Astrocyte (in vitro differentiated cells and primary cell): ENCODE data around the gene ZBTB44. TPM values are rescaled to one million over a fixed set of nuclear protein-coding genes. Genes with fewer than 3 reads are reported as not detected.
A peak's percentile ranks its signal among the peaks of the same experiment; 100 is the strongest.

Experiments
- DNase-seq: peaks from one replicate; pipeline ENCODE4 v3.0.0-alpha.2; 2010; ENCODE audit warnings: low read depth
- FAIRE-seq: peaks from 2 replicates; lab custom pipeline; 2011; peaks lifted over from hg19 to GRCh38; lab: Jason Lieb, UNC
- H2AFZ ChIP-seq: 2 replicates; pipeline ENCODE4 v1.6.0; 2012; ENCODE audit warnings: low read depth, low read length, inconsistent platforms
- H3K27ac ChIP-seq: 2 replicates; pipeline ENCODE4 v1.5.1; 2011; ENCODE audit warnings: low read depth, low read length, inconsistent platforms
- H3K27me3 ChIP-seq: 2 replicates; pipeline ENCODE4 v1.6.0; 2011; ENCODE audit warnings: low read length, inconsistent platforms; ENCODE audit not compliant: insufficient read depth
- H3K36me3 ChIP-seq: 2 replicates; pipeline ENCODE4 v1.5.1; 2011; ENCODE audit warnings: low read length, inconsistent platforms; ENCODE audit not compliant: insufficient read depth
- H3K4me1 ChIP-seq: 2 replicates; pipeline ENCODE4 v1.5.1; 2011; ENCODE audit warnings: low read length, inconsistent platforms; ENCODE audit not compliant: insufficient read depth
- H3K4me2 ChIP-seq: 2 replicates; pipeline ENCODE4 v1.6.0; 2012; ENCODE audit warnings: low read length, inconsistent platforms
- H3K4me3 ChIP-seq: 2 replicates; pipeline ENCODE4 v1.5.1; 2011; ENCODE audit warnings: low read depth, mild to moderate bottlenecking, low read length, inconsistent platforms; ENCODE audit not compliant: insufficient read depth
- H3K79me2 ChIP-seq: 2 replicates; pipeline ENCODE4 v1.6.0; 2012; ENCODE audit warnings: mild to moderate bottlenecking, low read length, inconsistent platforms; ENCODE audit not compliant: insufficient read depth
- H3K9ac ChIP-seq: 2 replicates; pipeline ENCODE4 v1.6.0; 2012; ENCODE audit warnings: mild to moderate bottlenecking, low read length, inconsistent platforms
- H3K9me3 ChIP-seq: 2 replicates; pipeline ENCODE4 v1.5.1; 2012; ENCODE audit warnings: low read depth, mild to moderate bottlenecking, low read length, inconsistent platforms; ENCODE audit not compliant: insufficient read depth
- H4K20me1 ChIP-seq: 2 replicates; pipeline ENCODE4 v1.6.0; 2012; ENCODE audit warnings: low read length, inconsistent platforms; ENCODE audit not compliant: insufficient read depth
- H3K27ac Mint-ChIP-seq: one replicate; pipeline ENCODE4 v1.8.0; 2021; ENCODE audit warnings: mild to moderate bottlenecking, mixed read lengths; ENCODE audit not compliant: unreplicated experiment
- H3K27me3 Mint-ChIP-seq: one replicate; pipeline ENCODE4 v1.8.0; 2021; ENCODE audit warnings: low read depth, mixed read lengths; ENCODE audit not compliant: unreplicated experiment
- H3K36me3 Mint-ChIP-seq: one replicate; pipeline ENCODE4 v1.8.0; 2021; ENCODE audit warnings: low read depth, mixed read lengths; ENCODE audit not compliant: unreplicated experiment
- H3K4me1 Mint-ChIP-seq: one replicate; pipeline ENCODE4 v1.8.0; 2021; ENCODE audit warnings: low read depth, mixed read lengths; ENCODE audit not compliant: unreplicated experiment
- H3K4me3 Mint-ChIP-seq: one replicate; pipeline ENCODE4 v1.8.0; 2021; ENCODE audit warnings: mild to moderate bottlenecking, moderate library complexity, mixed read lengths; ENCODE audit not compliant: unreplicated experiment
- H3K9me3 Mint-ChIP-seq: one replicate; pipeline ENCODE4 v1.8.0; 2021; ENCODE audit warnings: mild to moderate bottlenecking, mixed read lengths; ENCODE audit not compliant: unreplicated experiment
- EZH2 ChIP-seq: IDR thresholded peaks from 2 replicates; pipeline ENCODE4 v1.6.1; 2012; ENCODE audit warnings: mild to moderate bottlenecking, low read length, inconsistent platforms; ENCODE audit not compliant: insufficient read depth
- total RNA-seq: library from RNA; stranded (reverse); gene quantifications from 2 replicates; pipeline ENCODE4 v1.2.1, GENCODE V29; 2021
- TF ChIP-seq, protein P1 (sequence below): IDR thresholded peaks from 2 replicates; pipeline ENCODE4 v1.5.1; 2011; ENCODE audit warnings: low read depth, mild to moderate bottlenecking, inconsistent platforms, low read length, moderate library complexity; ENCODE audit not compliant: insufficient read depth

The ZBTB44 gene
- total RNA-seq, 1 donor from 2014 or later, result 25.3 TPM

DNA sequence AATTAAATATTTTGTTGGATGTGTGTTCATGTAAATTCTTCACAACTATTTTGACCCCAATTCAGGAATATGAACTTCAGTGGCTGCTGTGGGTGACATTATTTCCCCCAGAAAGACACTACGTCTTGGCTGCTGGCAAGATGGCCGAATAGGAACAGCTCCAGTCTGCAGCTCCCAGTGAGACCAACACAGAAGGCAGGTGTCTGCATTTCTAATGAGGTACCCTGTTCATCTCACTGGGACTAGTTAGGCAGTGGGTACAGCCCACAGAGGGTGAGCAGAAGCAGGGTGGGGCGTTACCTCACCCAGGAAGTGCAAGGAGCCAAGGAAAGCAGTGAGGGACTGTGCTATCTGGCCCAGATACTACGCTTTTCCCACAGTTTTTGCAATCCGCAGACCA, 65.3 kb downstream of the ZBTB44 start:
- H3K27me3 Mint-ChIP-seq, result no peaks in the 10 kb centered on the region
- H3K27me3 ChIP-seq, result no peaks in the 10 kb centered on the region
- no peak overlapping the region for H3K4me3 Mint-ChIP-seq
- H3K4me2 ChIP-seq, result no peak overlapping the region
- no peaks in the 10 kb centered on the region for H3K36me3 ChIP-seq
- peaks cover 5% of the 10 kb centered on the region for H3K36me3 Mint-ChIP-seq
- no peaks in the 10 kb centered on the region for H3K9me3 ChIP-seq
- no peak overlapping the region for H3K4me3 ChIP-seq
- TF ChIP-seq, protein P1, sequence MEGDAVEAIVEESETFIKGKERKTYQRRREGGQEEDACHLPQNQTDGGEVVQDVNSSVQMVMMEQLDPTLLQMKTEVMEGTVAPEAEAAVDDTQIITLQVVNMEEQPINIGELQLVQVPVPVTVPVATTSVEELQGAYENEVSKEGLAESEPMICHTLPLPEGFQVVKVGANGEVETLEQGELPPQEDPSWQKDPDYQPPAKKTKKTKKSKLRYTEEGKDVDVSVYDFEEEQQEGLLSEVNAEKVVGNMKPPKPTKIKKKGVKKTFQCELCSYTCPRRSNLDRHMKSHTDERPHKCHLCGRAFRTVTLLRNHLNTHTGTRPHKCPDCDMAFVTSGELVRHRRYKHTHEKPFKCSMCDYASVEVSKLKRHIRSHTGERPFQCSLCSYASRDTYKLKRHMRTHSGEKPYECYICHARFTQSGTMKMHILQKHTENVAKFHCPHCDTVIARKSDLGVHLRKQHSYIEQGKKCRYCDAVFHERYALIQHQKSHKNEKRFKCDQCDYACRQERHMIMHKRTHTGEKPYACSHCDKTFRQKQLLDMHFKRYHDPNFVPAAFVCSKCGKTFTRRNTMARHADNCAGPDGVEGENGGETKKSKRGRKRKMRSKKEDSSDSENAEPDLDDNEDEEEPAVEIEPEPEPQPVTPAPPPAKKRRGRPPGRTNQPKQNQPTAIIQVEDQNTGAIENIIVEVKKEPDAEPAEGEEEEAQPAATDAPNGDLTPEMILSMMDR, result no peak
- TF ChIP-seq EZH2, result no peak
- DNase-seq (no peak), FAIRE-seq (no peak)
- H4K20me1 ChIP-seq, result peaks cover 10% of the 10 kb centered on the region
- peaks cover 2% of the 10 kb centered on the region for H3K4me1 Mint-ChIP-seq
- no peak overlapping the region for H3K27ac ChIP-seq
- no peaks in the 10 kb centered on the region for H3K79me2 ChIP-seq
- no peak overlapping the region for H3K27ac Mint-ChIP-seq
- no peak overlapping the region for H3K9ac ChIP-seq
- no peaks in the 10 kb centered on the region for H3K9me3 Mint-ChIP-seq
- H3K4me1 ChIP-seq, result no peaks in the 10 kb centered on the region
- no peak overlapping the region for H2AFZ ChIP-seq

DNA sequence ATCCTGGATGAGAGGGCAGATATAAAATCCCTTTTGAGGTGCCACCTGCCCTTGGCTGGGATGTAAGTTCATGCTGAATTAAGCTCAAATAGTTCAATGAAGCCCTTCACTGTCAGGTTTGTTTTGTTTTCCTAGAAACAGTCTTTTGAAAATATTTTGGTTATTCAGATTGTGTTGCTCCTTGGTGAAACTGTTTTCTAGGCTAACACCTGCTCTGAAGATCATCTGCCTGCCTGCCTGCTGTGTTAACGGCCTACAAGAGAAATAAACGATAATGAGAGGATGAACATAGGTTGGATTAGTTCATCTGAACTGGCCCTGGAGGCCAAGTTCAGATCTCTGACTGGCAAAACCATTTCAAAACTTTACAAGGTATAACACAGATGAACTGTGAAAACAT, 67.4 kb downstream of the ZBTB44 start:
- no peaks in the 10 kb centered on the region for H3K9me3 ChIP-seq
- Mint-ChIP-seq H3K9me3 (no peaks in the 10 kb centered on the region), H3K27ac (no peak overlapping the region), H3K36me3 (peaks cover 5% of the 10 kb centered on the region), H3K27me3 (no peaks in the 10 kb centered on the region), H3K4me3 (no peak overlapping the region), H3K4me1 (peaks cover 13% of the 10 kb centered on the region)
- H3K27ac ChIP-seq, result no peak overlapping the region
- H3K9ac ChIP-seq, result no peak overlapping the region
- peaks cover 13% of the 10 kb centered on the region for H4K20me1 ChIP-seq
- H3K27me3 ChIP-seq, result no peaks in the 10 kb centered on the region
- no peak overlapping the region for H2AFZ ChIP-seq
- DNase-seq, result no peak
- no peaks in the 10 kb centered on the region for H3K79me2 ChIP-seq
- TF ChIP-seq EZH2, result no peak
- TF ChIP-seq, protein P1, result no peak
- H3K4me2 ChIP-seq, result no peak overlapping the region
- H3K36me3 ChIP-seq, result no peaks in the 10 kb centered on the region
- no peak overlapping the region for H3K4me3 ChIP-seq
- H3K4me1 ChIP-seq, result no peaks in the 10 kb centered on the region
- FAIRE-seq, result no peak

DNA sequence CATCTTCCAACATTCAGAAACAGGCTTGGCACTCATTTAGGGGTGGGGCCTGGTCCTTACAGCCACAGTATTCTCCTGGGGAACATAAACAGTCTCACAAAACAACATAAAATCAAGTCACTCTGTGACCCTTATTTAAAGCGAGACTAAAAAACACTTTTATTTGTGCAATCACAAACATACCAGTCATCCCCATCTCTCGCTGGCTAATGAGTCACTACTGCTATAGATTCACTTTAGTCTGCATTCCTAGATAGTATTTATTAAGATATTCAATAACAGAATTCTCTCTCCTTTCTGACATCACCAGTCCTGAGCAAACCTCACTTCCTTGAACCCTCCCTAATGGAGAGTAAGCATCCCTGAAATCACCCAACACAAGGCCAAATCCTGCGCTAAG, 68.0 kb downstream of the ZBTB44 start:
- no peak overlapping the region for H3K4me3 Mint-ChIP-seq
- Histone ChIP-seq H4K20me1 (peaks cover 13% of the 10 kb centered on the region), H3K4me1 (no peaks in the 10 kb centered on the region), H3K27ac (no peak overlapping the region), H3K4me3 (no peak overlapping the region), H3K4me2 (no peak overlapping the region), H3K79me2 (no peaks in the 10 kb centered on the region), H3K9ac (no peak overlapping the region), H2AFZ (no peak overlapping the region), H3K9me3 (no peaks in the 10 kb centered on the region), H3K27me3 (no peaks in the 10 kb centered on the region), H3K36me3 (no peaks in the 10 kb centered on the region)
- no peaks in the 10 kb centered on the region for H3K9me3 Mint-ChIP-seq
- TF ChIP-seq, protein P1, result no peak
- TF ChIP-seq EZH2, result no peak
- H3K27ac Mint-ChIP-seq, result no peak overlapping the region
- H3K27me3 Mint-ChIP-seq, result no peaks in the 10 kb centered on the region
- peaks cover 5% of the 10 kb centered on the region for H3K36me3 Mint-ChIP-seq
- DNase-seq (peak; percentile 48), FAIRE-seq (no peak)
- peaks cover 13% of the 10 kb centered on the region for H3K4me1 Mint-ChIP-seq
